Neuronal stem cell (in vitro differentiated cells): ENCODE measurements around the gene RBBP8NL.
A peak's percentile ranks its signal among the peaks of the same experiment; 100 is the strongest.

Source experiments
- DNase-seq: peaks from one replicate; pipeline ENCODE4 v3.0.0-alpha.2; 2013; ENCODE audit warnings: low spot score
- H2AFZ ChIP-seq: one replicate; pipeline ENCODE4 v1.6.1; 2013; ENCODE audit warnings: mild to moderate bottlenecking, low read length, inconsistent platforms
- H2AK5ac ChIP-seq: 2 replicates; pipeline ENCODE4 v1.6.1; 2013; ENCODE audit warnings: low read depth, mild to moderate bottlenecking, inconsistent platforms, low read length, moderate library complexity, mixed read lengths
- H2BK120ac ChIP-seq: 2 replicates; pipeline ENCODE4 v1.6.1; 2013; ENCODE audit warnings: low read depth, mild to moderate bottlenecking, inconsistent platforms, low read length, moderate library complexity, mixed read lengths
- H2BK12ac ChIP-seq: one replicate; pipeline ENCODE4 v1.6.1; 2013; ENCODE audit warnings: low read length, inconsistent platforms
- H2BK15ac ChIP-seq: 2 replicates; pipeline ENCODE4 v1.6.1; 2013; ENCODE audit warnings: mild to moderate bottlenecking, low read length, inconsistent platforms, mixed read lengths
- H2BK5ac ChIP-seq: one replicate; pipeline ENCODE4 v1.6.1; 2013; ENCODE audit warnings: inconsistent platforms, mild to moderate bottlenecking, low read length, moderate library complexity
- H3K14ac ChIP-seq: one replicate; pipeline ENCODE4 v1.6.1; 2013; ENCODE audit warnings: low read length, inconsistent platforms
- H3K18ac ChIP-seq: 2 replicates; pipeline ENCODE4 v1.6.1; 2013; ENCODE audit warnings: low read length, inconsistent platforms
- H3K23ac ChIP-seq: 2 replicates; pipeline ENCODE4 v1.6.1; 2013; ENCODE audit warnings: low read depth, mild to moderate bottlenecking, mixed read lengths, low read length, inconsistent platforms; ENCODE audit not compliant: poor library complexity
- H3K27ac ChIP-seq: replicated peaks from 3 replicates; pipeline ENCODE4 v1.5.1; 2013; ENCODE audit warnings: low read length, inconsistent platforms
- H3K27me3 ChIP-seq, 3 experiments: 2 replicates each; pipeline ENCODE4 v1.6.1; 2013; ENCODE audit warnings: low read length in 3 of 3, mild to moderate bottlenecking in 2 of 3, inconsistent platforms in 1 of 3, low read depth in 1 of 3, mixed read lengths in 1 of 3, moderate library complexity in 1 of 3; ENCODE audit not compliant: control insufficient read depth in 3 of 3, insufficient read depth in 3 of 3
- H3K36me3 ChIP-seq, 2 donors: replicated peaks in 1 of 2; 2 replicates each; pipeline ENCODE4 v1.6.1; 2013; ENCODE audit warnings: low read length in 2 of 2; ENCODE audit not compliant: control insufficient read depth in 2 of 2, insufficient read depth in 2 of 2
- H3K4ac ChIP-seq: 2 replicates; pipeline ENCODE4 v1.6.1; 2013; ENCODE audit warnings: inconsistent platforms, mild to moderate bottlenecking, low read length, moderate library complexity
- H3K4me1 ChIP-seq, 2 donors: 1 replicate in 1 of 2; 2 replicates in 1 of 2; pipeline ENCODE4 v1.6.1; 2013; ENCODE audit warnings: low read length in 2 of 2, low read depth in 1 of 2; ENCODE audit not compliant: control insufficient read depth in 2 of 2, insufficient read depth in 1 of 2
- H3K4me2 ChIP-seq: one replicate; pipeline ENCODE4 v1.6.1; 2013; ENCODE audit warnings: mild to moderate bottlenecking, low read length, inconsistent platforms; ENCODE audit not compliant: insufficient read depth, poor library complexity, severe bottlenecking
- H3K4me3 ChIP-seq, 2 donors: 2 replicates each; pipeline ENCODE4 v1.5.1; 2013; ENCODE audit warnings: low read length in 2 of 2, mild to moderate bottlenecking in 2 of 2, inconsistent platforms in 1 of 2, moderate library complexity in 1 of 2
- H3K79me1 ChIP-seq: one replicate; pipeline ENCODE4 v1.6.1; 2013; ENCODE audit warnings: low read depth, mild to moderate bottlenecking, inconsistent platforms, low read length, moderate library complexity
- H3K9ac ChIP-seq: one replicate; pipeline ENCODE4 v1.6.1; 2013; ENCODE audit warnings: mild to moderate bottlenecking, low read depth, low read length, inconsistent platforms; ENCODE audit not compliant: poor library complexity
- H3K9me3 ChIP-seq, 2 donors: replicated peaks in 1 of 2; 2 replicates each; pipeline versions ENCODE3 to v1.6.1; 2013; ENCODE audit warnings: low read length in 2 of 2, mild to moderate bottlenecking in 2 of 2, inconsistent platforms in 1 of 2, low read depth in 1 of 2, mixed read lengths in 1 of 2, moderate library complexity in 1 of 2; ENCODE audit not compliant: control insufficient read depth in 2 of 2, insufficient read depth in 1 of 2
- H4K8ac ChIP-seq: one replicate; pipeline ENCODE4 v1.6.1; 2013; ENCODE audit warnings: low read depth, mild to moderate bottlenecking, inconsistent platforms, low read length, moderate library complexity
- H4K91ac ChIP-seq: one replicate; pipeline ENCODE4 v1.6.1; 2013; ENCODE audit warnings: low read length, low read depth, mild to moderate bottlenecking, inconsistent platforms; ENCODE audit not compliant: poor library complexity
- WGBS, 2 donors: extraction: QIAGEN DNeasy Blood & Tissue Kit; methylation state at CpG; one replicate each; pipeline ENCODE4 v1.1.7; 2013; ENCODE audit warnings: missing lambda C conversion rate in 2 of 2, mixed read lengths in 1 of 2; ENCODE audit not compliant: insufficient read length in 2 of 2, insufficient replicate concordance in 1 of 2; ENCODE audit errors: extremely low coverage in 2 of 2; 5-methylcytosine and 5-hydroxymethylcytosine counted together

RBBP8NL gene

DNA sequence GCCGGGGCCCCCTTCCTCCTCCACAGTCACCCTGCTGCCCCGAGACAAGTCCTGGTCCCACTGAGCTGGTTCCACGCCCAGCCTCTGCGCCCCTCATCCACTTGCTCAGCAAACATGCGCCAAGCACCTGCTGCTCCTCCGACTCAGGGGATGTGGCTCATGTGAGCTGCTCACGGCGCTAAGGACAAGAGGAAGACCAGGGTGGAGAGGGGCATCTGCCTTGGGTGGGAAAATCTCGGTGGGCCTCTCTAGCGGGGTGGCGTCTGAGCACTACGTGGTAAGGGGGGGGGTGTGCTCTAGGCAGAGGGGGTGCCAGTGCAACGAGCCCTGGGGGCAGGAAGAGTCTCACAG lies 64.8 kb downstream of the RBBP8NL start:
- H2BK12ac ChIP-seq: no peak overlapping the region
- no peak overlapping the region for H4K8ac ChIP-seq
- peaks cover 36% of the 10 kb centered on the region for H3K79me1 ChIP-seq
- no peak overlapping the region for H3K4me2 ChIP-seq
- no CpG with 5 or more reads among the region's 13 CpGs for WGBS, 2 donors
- H3K9me3 ChIP-seq: no peaks in the 10 kb centered on the region
- DNase-seq: no peak
- H2BK120ac ChIP-seq: no peak overlapping the region
- peak overlapping the region; percentile 20 for H3K18ac ChIP-seq
- no peak overlapping the region for H3K27ac ChIP-seq
- H2AK5ac ChIP-seq: peak overlapping the region; percentile 7
- no peaks in the 10 kb centered on the region for H3K27me3 ChIP-seq
- no peak overlapping the region for H2BK5ac ChIP-seq
- peak overlapping the region; percentile 1 for H3K4ac ChIP-seq
- H3K23ac ChIP-seq: peak overlapping the region; percentile 15
- H4K91ac ChIP-seq: peak overlapping the region; percentile 56
- H2BK15ac ChIP-seq: peak overlapping the region; percentile 3
- no peak overlapping the region for H3K9ac ChIP-seq
- H2AFZ ChIP-seq: no peak overlapping the region
- H3K14ac ChIP-seq: no peak overlapping the region
- peaks cover 4 to 9% of the 10 kb centered on the region in 2 donors for H3K36me3 ChIP-seq
- H3K4me3 ChIP-seq: no peak overlapping the region
- H3K4me1 ChIP-seq: peaks cover 29 to 63% of the 10 kb centered on the region in 2 donors

DNA sequence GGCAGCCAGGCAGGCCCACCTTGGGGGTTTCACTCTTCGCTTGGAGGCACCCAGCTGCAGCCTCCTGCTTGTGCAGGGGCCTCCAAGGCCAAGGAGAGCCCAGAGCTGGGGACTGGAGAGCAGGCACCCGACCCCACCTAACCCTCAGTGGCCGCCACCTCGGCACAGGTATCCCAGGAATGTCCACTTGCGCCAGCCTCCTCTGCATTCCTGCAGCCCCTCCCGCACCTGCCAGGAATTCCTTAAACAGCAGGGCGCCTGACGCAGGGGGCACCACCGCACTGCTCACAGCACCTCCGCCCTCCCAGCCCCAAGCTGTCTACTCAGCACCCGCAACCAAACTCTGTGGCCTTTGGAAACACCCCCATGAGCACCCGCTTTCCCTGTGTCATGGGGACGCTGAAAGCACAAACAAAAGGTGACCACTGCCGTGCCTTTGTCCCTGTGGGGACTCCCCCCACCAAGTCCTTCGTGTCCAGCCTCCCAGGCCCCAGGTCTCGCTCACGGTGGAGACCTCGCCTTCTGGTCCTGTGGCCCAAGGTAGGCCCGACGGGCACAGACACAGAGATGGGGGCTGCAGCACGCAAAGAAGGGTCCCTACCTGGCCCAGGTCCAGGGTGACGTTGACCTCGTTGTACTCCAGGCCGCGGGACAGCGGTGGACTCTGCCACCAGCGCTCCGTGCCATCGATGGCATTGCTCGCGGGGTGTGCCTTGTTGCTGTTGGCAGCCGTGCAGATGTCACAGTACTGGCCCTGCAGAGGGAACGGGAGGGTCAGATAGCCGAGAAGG lies 65.3 kb downstream of the RBBP8NL start:
- Histone ChIP-seq H2AK5ac (peak overlapping the region; percentile 96), H2BK120ac (peak overlapping the region; percentile 91), H3K4ac (peak overlapping the region; percentile 37), H3K4me2 (peak overlapping the region; percentile 24), H2BK15ac (peak overlapping the region; percentile 3), H2AFZ (no peak overlapping the region), H3K36me3 (peaks cover 4 to 9% of the 10 kb centered on the region in 2 donors), H2BK5ac (peak overlapping the region; percentile 96), H3K14ac (peak overlapping the region; percentile 75), H3K23ac (peak overlapping the region; percentile 15), H3K18ac (peak overlapping the region; percentile 20), H3K27me3 (no peaks in the 10 kb centered on the region), H3K27ac (peak overlapping the region; percentile 74), H4K8ac (peak overlapping the region; percentile 23), H2BK12ac (no peak overlapping the region), H3K4me3 (peak overlapping the region in 1 of 2 donors; percentile 21), H4K91ac (peak overlapping the region; percentile 56), H3K79me1 (peaks cover 35% of the 10 kb centered on the region), H3K9me3 (no peaks in the 10 kb centered on the region), H3K9ac (peak overlapping the region; percentile 56), H3K4me1 (peaks cover 28 to 61% of the 10 kb centered on the region in 2 donors)
- WGBS, 2 donors: no CpG with 5 or more reads among the region's 34 CpGs
- no peak for DNase-seq

DNA sequence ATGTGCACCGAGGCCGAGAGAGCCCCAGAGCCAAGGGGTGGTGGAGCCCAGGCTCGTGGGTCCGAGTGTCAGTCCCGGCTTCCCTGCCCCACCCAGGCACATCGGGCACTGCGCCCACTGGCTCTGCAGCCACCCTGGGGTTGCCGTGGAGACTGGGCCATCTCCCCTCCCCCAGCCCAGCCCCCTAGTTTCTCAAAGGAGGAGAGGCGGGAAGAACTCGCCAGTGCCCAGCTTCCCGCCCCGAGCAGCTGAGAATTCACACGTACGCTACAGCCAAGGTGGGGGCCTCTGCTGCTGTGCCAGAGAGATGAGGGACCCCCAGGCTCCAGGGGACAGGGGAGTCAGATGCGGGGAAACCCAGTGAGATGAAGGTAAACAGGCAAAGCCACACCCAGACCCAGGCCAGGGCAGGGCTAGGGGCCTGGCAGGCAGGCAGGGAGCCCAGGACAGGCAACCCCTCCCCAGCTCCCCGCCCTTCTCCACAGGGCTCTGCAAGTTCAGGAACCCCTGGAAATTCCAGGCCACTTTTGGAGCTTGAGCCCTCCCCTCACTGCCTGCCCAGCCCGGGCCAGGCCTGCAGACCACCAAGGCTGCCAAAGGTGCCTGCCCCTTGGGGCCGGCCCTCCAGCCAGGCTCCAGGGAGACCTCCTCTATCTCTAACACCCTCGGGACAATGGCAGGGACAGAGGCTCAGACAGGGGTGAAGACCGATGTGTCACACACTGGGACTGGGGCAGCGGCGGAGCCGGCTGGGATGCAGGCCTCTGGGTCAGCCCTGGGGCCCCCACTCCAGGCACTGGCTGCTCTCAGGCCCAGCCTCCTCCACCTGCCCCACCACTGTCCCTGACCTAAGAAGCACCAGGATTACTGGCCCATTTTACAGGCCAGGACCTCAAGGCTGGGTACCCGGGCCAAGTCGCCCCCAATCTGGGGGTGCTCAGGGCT lies 66.2 kb downstream of the RBBP8NL start:
- Histone ChIP-seq H2BK15ac (peak overlapping the region; percentile 3), H3K27ac (peak overlapping the region; percentile 74), H4K91ac (peak overlapping the region; percentile 90), H3K4ac (peak overlapping the region; percentile 37), H3K36me3 (peaks cover 4 to 9% of the 10 kb centered on the region in 2 donors), H3K18ac (peak overlapping the region; percentile 88), H3K79me1 (peaks cover 34% of the 10 kb centered on the region), H3K23ac (peak overlapping the region; percentile 18), H3K9me3 (no peaks in the 10 kb centered on the region), H3K4me2 (no peak overlapping the region), H2AFZ (no peak overlapping the region), H2BK120ac (peak overlapping the region; percentile 91), H2AK5ac (peak overlapping the region; percentile 96), H4K8ac (no peak overlapping the region), H3K9ac (peak overlapping the region; percentile 12), H3K4me1 (peaks cover 34 to 64% of the 10 kb centered on the region in 2 donors), H3K4me3 (no peak overlapping the region), H3K27me3 (no peaks in the 10 kb centered on the region), H3K14ac (peak overlapping the region; percentile 75), H2BK5ac (peak overlapping the region; percentile 96), H2BK12ac (peak overlapping the region; percentile 60)
- DNase-seq: no peak
- no CpG with 5 or more reads among the region's 25 CpGs for WGBS, 2 donors
